BLaER1 (cell line): Measurements from ENCODE around the gene ANKRD33.

Experiments
- H3K27ac ChIP-seq: shearing (Covaris generic); formaldehyde crosslinking; 2 replicates; pipeline ENCODE4 v1.8.1; 2022
- H3K27me3 ChIP-seq: shearing (Covaris generic); formaldehyde crosslinking; 2 replicates; pipeline ENCODE4 v1.8.1; 2022
- H3K36me3 ChIP-seq: shearing (Covaris generic); formaldehyde crosslinking; 2 replicates; pipeline ENCODE4 v1.8.1; 2022
- H3K4me1 ChIP-seq: shearing (Covaris generic); formaldehyde crosslinking; 2 replicates; pipeline ENCODE4 v1.8.1; 2022
- H3K4me2 ChIP-seq: shearing (Covaris generic); formaldehyde crosslinking; 2 replicates; pipeline ENCODE4 v1.8.1; 2022
- H3K4me3 ChIP-seq: shearing (Covaris generic); formaldehyde crosslinking; 2 replicates; pipeline ENCODE4 v1.8.1; 2022
- H3K9ac ChIP-seq: shearing (Covaris generic); formaldehyde crosslinking; 2 replicates; pipeline ENCODE4 v1.8.1; 2022
- H3K9me3 ChIP-seq: shearing (Covaris generic); formaldehyde crosslinking; 2 replicates; pipeline ENCODE4 v1.8.1; 2022
- H4K20me1 ChIP-seq: shearing (Covaris generic); formaldehyde crosslinking; 2 replicates; pipeline ENCODE4 v1.8.1; 2022
- Cebpa-rat ChIP-seq: shearing (Covaris generic); IDR thresholded peaks from 2 replicates; pipeline ENCODE4 v1.8.1; 2022

ANKRD33 gene, protein sequence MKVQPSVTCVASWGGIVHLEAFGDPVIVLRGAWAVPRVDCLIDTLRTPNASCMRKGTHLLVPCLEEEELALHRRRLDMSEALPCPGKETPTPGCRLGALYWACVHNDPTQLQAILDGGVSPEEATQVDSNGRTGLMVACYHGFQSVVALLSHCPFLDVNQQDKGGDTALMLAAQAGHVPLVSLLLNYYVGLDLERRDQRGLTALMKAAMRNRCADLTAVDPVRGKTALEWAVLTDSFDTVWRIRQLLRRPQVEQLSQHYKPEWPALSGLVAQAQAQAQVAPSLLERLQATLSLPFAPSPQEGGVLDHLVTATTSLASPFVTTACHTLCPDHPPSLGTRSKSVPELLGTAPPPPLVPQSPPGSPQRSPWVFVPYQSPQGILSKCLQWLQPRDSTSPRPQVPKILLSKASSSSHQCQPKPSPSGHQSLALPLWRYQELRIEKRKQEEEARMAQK

GRCh38 chr12:51887476-51888315 lies at the start of gene ANKRD33:
Gene ANKRD33 (plus strand): TSS chr12:51888103. CDS start chr12:51888187, 84 bp downstream.
- H3K27me3 ChIP-seq = no peaks in the 10 kb centered on the region
- no peaks in the 10 kb centered on the region for H4K20me1 ChIP-seq
- H3K27ac ChIP-seq = no peak within 1 kb of the TSS
- H3K9me3 ChIP-seq = peaks cover 10% of the 10 kb centered on the region
- no peak within 1 kb of the TSS for H3K9ac ChIP-seq
- TF ChIP-seq Cebpa-rat = no peak
- peak within 1 kb of the TSS; percentile 70; the same call in 1 of the 2 replicates for H3K4me2 ChIP-seq
- peaks cover 44% of the 10 kb centered on the region for H3K4me1 ChIP-seq
- no peaks in the 10 kb centered on the region for H3K36me3 ChIP-seq
- H3K4me3 ChIP-seq = no peak within 1 kb of the TSS

DNA sequence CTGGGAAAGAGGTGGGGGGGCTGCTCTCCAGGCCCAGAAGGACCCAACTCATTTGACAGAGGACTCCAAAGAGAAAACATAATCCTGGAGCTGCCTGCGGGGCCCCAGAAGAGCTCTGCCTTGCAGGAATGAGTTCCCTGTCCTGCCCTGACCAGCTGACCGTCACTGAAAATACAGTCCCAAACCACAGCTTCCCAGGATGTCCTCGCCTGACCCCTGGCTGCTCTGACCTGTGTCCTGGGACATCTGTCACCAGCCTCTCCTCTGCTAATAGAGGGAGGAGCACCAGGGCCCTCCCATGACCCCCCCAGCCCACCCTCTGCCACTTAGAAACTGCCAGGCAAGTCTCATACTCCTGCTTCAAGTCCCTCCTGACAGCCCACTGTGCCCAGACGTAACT lies 49.1 kb upstream of the ANKRD33 start:
- peaks cover 20% of the 10 kb centered on the region for H3K4me1 ChIP-seq

DNA sequence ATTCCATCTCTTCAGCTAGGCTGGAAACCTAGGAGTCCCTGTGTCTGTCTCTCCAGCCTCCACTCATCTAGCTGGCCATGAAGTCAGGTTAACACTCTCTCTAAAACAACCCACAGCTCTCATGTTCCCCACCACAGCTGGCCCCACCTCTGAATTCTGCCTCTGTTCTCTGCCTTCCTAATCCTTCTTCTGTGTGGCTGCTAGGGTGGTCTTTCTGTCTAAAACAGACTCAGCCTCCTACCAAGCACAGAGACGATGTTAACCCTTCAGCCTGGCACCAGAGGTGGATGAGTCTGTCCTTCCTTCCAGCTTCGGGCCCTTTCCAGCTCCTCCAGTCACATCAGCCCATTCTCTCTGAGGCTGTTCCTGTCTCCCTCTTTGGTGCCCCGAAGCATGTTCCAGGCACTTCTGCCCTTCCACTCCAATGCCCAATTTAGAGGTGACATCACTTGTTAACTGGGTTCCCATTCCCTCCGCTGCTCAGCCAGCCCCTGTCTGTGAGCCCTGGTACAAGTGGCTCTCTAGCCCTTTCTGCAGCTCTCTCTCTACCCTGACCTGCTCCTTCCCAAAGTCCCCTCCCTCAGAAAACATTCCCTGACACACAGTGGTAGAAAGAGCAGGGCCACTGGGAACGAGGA lies 48.5 kb upstream of the ANKRD33 start:
- no peaks in the 10 kb centered on the region for H3K27me3 ChIP-seq
- no peak overlapping the region for H3K27ac ChIP-seq
- peaks cover 13% of the 10 kb centered on the region for H3K4me1 ChIP-seq
- TF ChIP-seq Cebpa-rat = no peak
- H3K9ac ChIP-seq = no peak overlapping the region
- H3K9me3 ChIP-seq = no peaks in the 10 kb centered on the region
- no peaks in the 10 kb centered on the region for H4K20me1 ChIP-seq
- H3K4me2 ChIP-seq = no peak overlapping the region
- H3K4me3 ChIP-seq = no peak overlapping the region
- no peaks in the 10 kb centered on the region for H3K36me3 ChIP-seq

More for the DNA sequence above, 49.1 kb upstream of the ANKRD33 start:
- Histone ChIP-seq H3K4me2 (no peak overlapping the region), H3K4me3 (no peak overlapping the region), H3K36me3 (no peaks in the 10 kb centered on the region), H4K20me1 (no peaks in the 10 kb centered on the region), H3K27ac (no peak overlapping the region), H3K9ac (no peak overlapping the region), H3K9me3 (no peaks in the 10 kb centered on the region), H3K27me3 (no peaks in the 10 kb centered on the region)
- TF ChIP-seq Cebpa-rat = no peak

DNA sequence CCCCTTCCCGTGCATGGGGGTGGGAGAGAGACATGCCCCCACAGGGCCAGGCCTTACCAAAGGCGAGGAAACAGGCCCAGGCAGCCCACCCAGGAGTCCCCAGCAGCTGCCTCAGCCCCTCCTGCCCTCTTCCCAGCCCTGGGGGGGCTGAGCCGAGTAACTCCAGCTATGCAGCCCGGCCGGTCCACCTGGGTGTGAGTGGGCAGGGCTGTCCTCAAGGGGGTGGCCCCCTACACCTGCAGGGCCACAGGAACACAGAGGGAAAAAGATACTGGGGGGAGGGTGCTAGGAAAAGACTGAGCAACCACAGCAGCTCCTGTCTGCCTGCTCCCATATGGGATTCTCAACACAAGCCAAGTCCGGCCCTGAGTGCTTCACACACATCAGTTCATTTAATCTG lies 46.9 kb upstream of the ANKRD33 start:
- Histone ChIP-seq H3K4me1 (peaks cover 10% of the 10 kb centered on the region), H3K4me2 (no peak overlapping the region), H3K4me3 (no peak overlapping the region), H3K36me3 (no peaks in the 10 kb centered on the region), H4K20me1 (no peaks in the 10 kb centered on the region), H3K9me3 (no peaks in the 10 kb centered on the region), H3K27me3 (peaks cover 2% of the 10 kb centered on the region), H3K27ac (no peak overlapping the region), H3K9ac (no peak overlapping the region)
- TF ChIP-seq Cebpa-rat = no peak

DNA sequence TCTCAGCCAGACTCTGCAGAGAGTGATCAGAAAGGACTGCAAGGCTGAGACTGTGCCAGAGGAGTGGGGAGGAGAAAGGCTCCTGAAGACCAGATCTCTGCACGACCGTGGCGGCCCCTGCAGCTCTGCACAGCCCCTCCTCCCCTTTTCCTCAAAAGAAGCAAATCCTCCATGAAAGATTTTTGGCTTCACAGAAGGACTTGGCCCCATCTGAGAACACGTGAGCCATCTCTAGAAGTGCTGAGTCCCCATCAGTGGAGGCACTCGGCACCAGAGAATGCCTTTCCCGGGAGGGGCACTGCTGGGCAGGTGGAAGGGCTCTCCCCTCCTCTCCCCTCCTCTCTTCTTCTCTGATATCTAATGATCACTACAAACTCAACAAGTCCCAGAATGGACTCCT lies 46.2 kb upstream of the ANKRD33 start:
- no peak for TF ChIP-seq Cebpa-rat
- H3K4me3 ChIP-seq = no peak overlapping the region
- H3K9ac ChIP-seq = no peak overlapping the region
- peaks cover 15% of the 10 kb centered on the region for H3K4me1 ChIP-seq
- H3K36me3 ChIP-seq = no peaks in the 10 kb centered on the region
- H3K4me2 ChIP-seq = no peak overlapping the region
- no peaks in the 10 kb centered on the region for H4K20me1 ChIP-seq
- H3K27ac ChIP-seq = no peak overlapping the region
- peaks cover 9% of the 10 kb centered on the region for H3K27me3 ChIP-seq
- H3K9me3 ChIP-seq = no peaks in the 10 kb centered on the region

GRCh38 chr12:51844854-51845253 lies 43.0 kb upstream of the ANKRD33 start:
- peaks cover 21% of the 10 kb centered on the region for H3K4me1 ChIP-seq
- no peaks in the 10 kb centered on the region for H3K36me3 ChIP-seq
- no peak for TF ChIP-seq Cebpa-rat
- H3K9me3 ChIP-seq = no peaks in the 10 kb centered on the region
- H3K4me2 ChIP-seq = no peak overlapping the region
- no peak overlapping the region for H3K4me3 ChIP-seq
- no peak overlapping the region for H3K9ac ChIP-seq
- H3K27ac ChIP-seq = no peak overlapping the region
- H4K20me1 ChIP-seq = no peaks in the 10 kb centered on the region
- peaks cover 34% of the 10 kb centered on the region for H3K27me3 ChIP-seq

GRCh38 chr12:51845482-51845881 lies 42.4 kb upstream of the ANKRD33 start:
- H3K9me3 ChIP-seq = no peaks in the 10 kb centered on the region
- peaks cover 35% of the 10 kb centered on the region for H3K27me3 ChIP-seq
- H3K4me1 ChIP-seq = peaks cover 23% of the 10 kb centered on the region
- H3K9ac ChIP-seq = no peak overlapping the region
- no peak for TF ChIP-seq Cebpa-rat
- no peak overlapping the region for H3K4me2 ChIP-seq
- no peaks in the 10 kb centered on the region for H4K20me1 ChIP-seq
- H3K27ac ChIP-seq = no peak overlapping the region
- no peaks in the 10 kb centered on the region for H3K36me3 ChIP-seq
- no peak overlapping the region for H3K4me3 ChIP-seq

DNA sequence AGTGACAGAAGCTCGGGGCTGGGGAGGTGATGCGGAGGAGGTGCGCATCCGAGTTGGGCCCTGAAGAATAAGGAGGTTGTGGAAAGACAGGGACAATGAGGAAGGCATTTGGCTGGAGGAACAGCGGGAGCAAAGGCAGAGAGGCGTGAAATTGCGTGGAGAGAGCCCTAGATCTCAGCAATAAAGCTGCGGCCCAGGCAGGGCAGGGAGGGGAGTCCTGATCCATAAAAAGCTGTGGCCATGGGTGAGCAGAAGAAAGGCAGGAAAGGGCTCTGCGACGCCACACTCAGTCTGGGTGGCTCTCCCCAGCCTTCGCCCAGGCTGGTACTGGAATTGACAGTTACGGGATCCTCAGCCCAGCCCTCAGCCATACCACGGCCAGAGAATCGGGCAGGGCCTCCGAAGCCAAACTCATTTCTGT lies 41.6 kb upstream of the ANKRD33 start:
- Histone ChIP-seq H3K9ac (no peak overlapping the region), H4K20me1 (no peaks in the 10 kb centered on the region), H3K4me3 (peak overlapping the region; percentile 67; the same call in 1 of the 2 replicates), H3K4me2 (peak overlapping the region; percentile 97), H3K27ac (no peak overlapping the region), H3K9me3 (no peaks in the 10 kb centered on the region), H3K4me1 (peaks cover 31% of the 10 kb centered on the region), H3K36me3 (no peaks in the 10 kb centered on the region), H3K27me3 (peaks cover 35% of the 10 kb centered on the region)
- no peak for TF ChIP-seq Cebpa-rat

DNA sequence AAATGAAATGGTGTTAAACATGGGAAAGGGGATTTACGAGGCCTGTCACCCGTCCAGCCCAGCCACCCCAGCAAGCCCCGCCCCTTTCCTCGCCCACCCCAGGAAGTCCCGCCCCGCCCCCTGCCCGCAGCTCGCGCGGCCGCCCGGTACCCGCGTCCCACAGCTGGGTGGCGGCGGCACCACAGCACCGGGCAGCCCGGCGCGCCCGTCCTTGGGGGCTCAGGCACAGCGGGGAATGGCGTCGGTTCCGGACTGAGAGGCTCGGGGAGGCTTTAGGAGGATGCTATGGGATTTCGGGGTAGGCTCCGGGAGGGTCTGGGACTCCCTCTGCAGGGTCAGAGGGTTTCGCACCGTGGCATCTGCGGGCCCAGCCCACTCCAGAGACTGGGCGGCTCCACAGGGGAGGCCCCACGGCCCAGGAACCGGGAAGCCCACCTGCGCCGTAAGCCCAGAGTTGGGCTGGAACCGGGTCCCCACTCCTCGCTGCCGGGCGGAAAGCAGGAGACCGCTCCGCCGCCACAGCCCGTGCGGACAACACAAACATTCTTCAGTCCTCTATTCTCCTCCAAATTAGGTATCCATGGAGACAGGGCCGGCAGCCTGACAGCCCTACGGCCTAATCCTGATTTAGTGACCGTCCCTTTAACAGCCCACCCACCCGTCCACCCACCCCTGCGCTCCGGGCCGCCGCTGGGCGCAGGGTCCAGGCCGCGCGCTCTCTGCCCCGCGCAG lies 40.8 kb upstream of the ANKRD33 start:
- peaks cover 35% of the 10 kb centered on the region for H3K27me3 ChIP-seq
- H3K27ac ChIP-seq = no peak overlapping the region
- H3K36me3 ChIP-seq = no peaks in the 10 kb centered on the region
- H3K4me3 ChIP-seq = peak overlapping the region; percentile 67
- peaks cover 39% of the 10 kb centered on the region for H3K4me1 ChIP-seq
- no peaks in the 10 kb centered on the region for H3K9me3 ChIP-seq
- no peak for TF ChIP-seq Cebpa-rat
- peak overlapping the region; percentile 97 for H3K4me2 ChIP-seq
- no peak overlapping the region; the same call in 1 of the 2 replicates for H3K9ac ChIP-seq
- H4K20me1 ChIP-seq = no peaks in the 10 kb centered on the region
